AG04449 (cell line): ENCODE data around the gene OR10W1.

ENCODE experiments used
- CTCF ChIA-PET: fragments of 350-600 bp; formaldehyde crosslinking; extraction: SDS; loops from one replicate; lab custom pipeline; 2021; ENCODE audit warnings: antibody characterized with exemption; lab: Yijun Ruan, JAX
- POLR2A ChIA-PET: fragments of 400-600, 350-600 bp; formaldehyde crosslinking; extraction: SDS; loops from one replicate; lab custom pipeline; 2020; ENCODE audit warnings: antibody characterized with exemption, inconsistent platforms; lab: Yijun Ruan, JAX
- DNase-seq: peaks from one replicate; pipeline ENCODE4 v3.0.0-alpha.2; 2010; ENCODE audit warnings: low read depth, low spot score
- H3K4me3 ChIP-seq: 2 replicates; pipeline ENCODE4 v1.5.1; 2011; ENCODE audit warnings: low read depth, mild to moderate bottlenecking, control low read depth, low read length
- CTCF ChIP-seq: IDR thresholded peaks from one replicate; pipeline ENCODE4 v1.5.1; 2011; ENCODE audit warnings: mild to moderate bottlenecking, moderate library complexity, low read length, control low read depth, inconsistent platforms; ENCODE audit not compliant: insufficient read depth; ENCODE audit errors: missing control alignments

The OR10W1 gene

GRCh38 chr11:58227956-58228615 lies 40.0 kb downstream of the OR10W1 start:
- POLR2A ChIA-PET: no interaction called here
- CTCF ChIA-PET: no interaction called here
- H3K4me3 ChIP-seq: no peak overlapping the region
- no peak for DNase-seq
- no peak for TF ChIP-seq CTCF

- POLR2A ChIA-PET: no interaction called here
- H3K4me3 ChIP-seq: no peak overlapping the region
- DNase-seq: no peak
- CTCF ChIA-PET: no interaction called here
- no peak for TF ChIP-seq CTCF
Measured at GRCh38 chr11:58222721-58223120, 45.3 kb downstream of the OR10W1 start.
